GM23338 (cell line): ENCODE data around the gene LDLR. TPM values are rescaled to one million over a fixed set of nuclear protein-coding genes. Genes with fewer than 3 reads are reported as not detected.
A peak's percentile ranks its signal among the peaks of the same experiment; 100 is the strongest.

ENCODE experiments used
- ATAC-seq: fragments of 200-7000 bp; cut with Tn5 transposase; 3 replicates; pipeline ENCODE4 v1.9.1; 2020
- DNase-seq: peaks from one replicate; pipeline ENCODE4 v3.0.0-alpha.2; 2015; ENCODE audit warnings: low spot score
- H2AFZ ChIP-seq: fragments of 200-600 bp; sonication (generic); 2 replicates; pipeline ENCODE4 v1.8.0; 2016; ENCODE audit warnings: antibody characterized with exemption, mild to moderate bottlenecking, moderate library complexity
- H3F3A ChIP-seq: fragments of 200-600 bp; sonication (generic); replicated peaks from 2 replicates; pipeline ENCODE4 v1.8.0; 2017; ENCODE audit warnings: antibody characterized with exemption, mixed run types, low read depth
- H3K27ac ChIP-seq: fragments of 200-600 bp; sonication (generic); 2 replicates; pipeline ENCODE4 v1.6.1; 2016; ENCODE audit warnings: low read depth
- H3K27me3 ChIP-seq: fragments of 200-600 bp; sonication (generic); 2 replicates; pipeline ENCODE4 v1.8.0; 2016; ENCODE audit warnings: mild to moderate bottlenecking, mixed run types, moderate library complexity; ENCODE audit not compliant: insufficient read depth
- H3K36me3 ChIP-seq: fragments of 200-600 bp; sonication (generic); 2 replicates; pipeline ENCODE4 v1.8.0; 2016; ENCODE audit warnings: mild to moderate bottlenecking; ENCODE audit not compliant: insufficient read depth
- H3K4me1 ChIP-seq: fragments of 200-600 bp; sonication (generic); 2 replicates; pipeline ENCODE4 v1.8.0; 2016; ENCODE audit warnings: mild to moderate bottlenecking, moderate library complexity; ENCODE audit not compliant: insufficient read depth
- H3K4me2 ChIP-seq: fragments of 200-600 bp; sonication (generic); 2 replicates; pipeline ENCODE4 v1.7.1; 2017; ENCODE audit warnings: mixed run types
- H3K4me3 ChIP-seq: fragments of 200-600 bp; sonication (generic); 2 replicates; pipeline ENCODE4 v1.6.1; 2016; ENCODE audit warnings: mixed run types
- H3K79me2 ChIP-seq: fragments of 200-600 bp; sonication (generic); replicated peaks from 2 replicates; pipeline ENCODE4 v1.8.0; 2017; ENCODE audit warnings: mild to moderate bottlenecking; ENCODE audit not compliant: insufficient read depth
- H3K9me2 ChIP-seq: fragments of 200-600 bp; sonication (generic); 2 replicates; pipeline ENCODE4 v1.8.0; 2017; ENCODE audit not compliant: insufficient read depth
- H4K20me1 ChIP-seq: fragments of 200-600 bp; sonication (generic); replicated peaks from 2 replicates; pipeline ENCODE4 v1.8.0; 2017; ENCODE audit warnings: mild to moderate bottlenecking; ENCODE audit not compliant: insufficient read depth
- H3K27ac Mint-ChIP-seq: 2 replicates; pipeline ENCODE4 v1.8.0; 2020; ENCODE audit warnings: inconsistent platforms, mild to moderate bottlenecking, moderate library complexity, mixed read lengths
- H3K27me3 Mint-ChIP-seq: 3 replicates; pipeline ENCODE4 v1.8.0; 2022; ENCODE audit warnings: low read depth, mild to moderate bottlenecking, moderate library complexity, mixed read lengths, inconsistent platforms; ENCODE audit not compliant: insufficient read depth, poor library complexity
- H3K36me3 Mint-ChIP-seq: 3 replicates; pipeline ENCODE4 v1.8.0; 2021; ENCODE audit warnings: low read depth, mild to moderate bottlenecking, inconsistent platforms, moderate library complexity, mixed read lengths
- H3K4me1 Mint-ChIP-seq: 3 replicates; pipeline ENCODE4 v1.8.0; 2020; ENCODE audit warnings: mild to moderate bottlenecking, inconsistent platforms, mixed read lengths
- H3K4me3 Mint-ChIP-seq: 3 replicates; pipeline ENCODE4 v1.8.0; 2021; ENCODE audit warnings: moderate library complexity, mild to moderate bottlenecking, inconsistent platforms, mixed read lengths
- H3K9me3 Mint-ChIP-seq: 3 replicates; pipeline ENCODE4 v1.8.0; 2020; ENCODE audit warnings: moderate library complexity, mild to moderate bottlenecking, inconsistent platforms, mixed read lengths
- CREB1 ChIP-seq: fragments of 250-450 bp; sonication (Bioruptor Pico); IDR thresholded peaks from 2 replicates; pipeline ENCODE4 v1.5.0; 2020; ENCODE audit warnings: low read depth, mild to moderate bottlenecking, moderate library complexity
- CTCF ChIP-seq, 2 experiments: fragments of 200-600 bp in 1 of 2; sonication (generic) in 1 of 2; conservative IDR thresholded peaks; 2 replicates each; pipeline versions ENCODE4 v1.5.1 to v1.6.1; 2016 to 2017; ENCODE audit warnings: antibody characterized with exemption in 2 of 2, low read depth in 2 of 2, mild to moderate bottlenecking in 2 of 2, moderate library complexity in 1 of 2
- EZH2 ChIP-seq: fragments of 200-600 bp; sonication (generic); IDR thresholded peaks from one replicate; pipeline ENCODE4 v1.8.0; 2017; ENCODE audit warnings: antibody characterized with exemption, mild to moderate bottlenecking, low read depth; ENCODE audit not compliant: unreplicated experiment
- EZH2phosphoT487 ChIP-seq: fragments of 200-600 bp; sonication (generic); IDR thresholded peaks from one replicate; pipeline ENCODE4 v1.8.1; 2018; ENCODE audit warnings: antibody characterized with exemption; ENCODE audit not compliant: unreplicated experiment
- JUNB ChIP-seq: IDR thresholded peaks from one replicate; pipeline ENCODE4 v1.6.1; 2016; ENCODE audit warnings: antibody characterized with exemption; ENCODE audit not compliant: unreplicated experiment
- NANOG ChIP-seq: IDR thresholded peaks from 2 replicates; pipeline ENCODE4 v1.6.1; 2016; ENCODE audit warnings: antibody characterized with exemption, borderline replicate concordance
- POLR2AphosphoS5 ChIP-seq: IDR thresholded peaks from 2 replicates; pipeline ENCODE4 v1.6.1; 2016; ENCODE audit warnings: antibody characterized with exemption, low read depth
- STAT1 ChIP-seq: IDR thresholded peaks from one replicate; pipeline ENCODE4 v1.6.1; 2016; ENCODE audit warnings: antibody characterized with exemption; ENCODE audit not compliant: unreplicated experiment
- ZNF114 ChIP-seq: fragments of 250-450 bp; sonication (Bioruptor Pico); IDR thresholded peaks from 2 replicates; pipeline ENCODE4 v1.5.0; 2020; ENCODE audit warnings: mild to moderate bottlenecking, moderate library complexity
- ZNF331 ChIP-seq: fragments of 250-450 bp; sonication (Bioruptor Pico); IDR thresholded peaks from 2 replicates; pipeline ENCODE4 v1.5.0; 2020; ENCODE audit warnings: low read depth, mild to moderate bottlenecking, moderate library complexity
- polyA plus RNA-seq: library from polyadenylated mRNA; unstranded; fragments of >200 nt; fragmentation: Nextera tagmentation; extraction: Ambion mirVana; gene quantifications from 2 replicates; pipeline ENCODE4 v1.2.1, GENCODE V29; 2016
- total RNA-seq: library from RNA; depleted of rRNA; stranded (reverse); fragments of >200 nt; shearing (Covaris generic); gene quantifications from 2 replicates; pipeline ENCODE4 v1.2.3, GENCODE V29; 2014
- TF ChIP-seq, protein P1 (sequence below): IDR thresholded peaks from 2 replicates; pipeline ENCODE4 v1.6.1; 2016; ENCODE audit warnings: antibody characterized with exemption
- TF ChIP-seq, protein P2 (sequence below): fragments of 250-450 bp; sonication (Bioruptor Pico); IDR thresholded peaks from 2 replicates; pipeline ENCODE4 v1.5.0; 2020; ENCODE audit warnings: mild to moderate bottlenecking, moderate library complexity
- TF ChIP-seq, protein P3 (sequence below): IDR thresholded peaks from one replicate; pipeline ENCODE4 v1.6.1; 2018; ENCODE audit warnings: antibody characterized with exemption; ENCODE audit not compliant: unreplicated experiment

The LDLR gene
- total and polyA plus RNA-seq, 2 experiments from 2014 or later: 57.6 to 180 TPM

DNA sequence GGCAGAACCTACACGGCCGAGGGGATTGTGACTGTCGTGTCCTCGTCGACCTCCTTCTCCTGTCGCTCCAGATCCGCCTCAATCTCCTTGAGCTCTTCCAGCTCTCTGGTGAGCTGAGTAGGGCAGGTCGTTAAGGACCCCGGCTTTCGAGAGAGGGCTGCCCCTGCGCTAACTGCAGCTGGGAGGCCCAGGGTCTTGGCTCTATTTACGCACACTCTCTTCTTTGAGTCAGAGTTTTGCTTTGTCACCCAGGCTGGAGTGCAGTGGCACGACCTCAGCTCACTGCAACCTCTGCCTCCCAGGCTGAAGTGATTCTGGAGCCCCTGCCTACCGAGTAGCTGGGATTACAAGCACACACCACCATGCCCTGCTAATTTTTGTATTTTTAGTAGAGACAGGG is 58.7 kb downstream of the LDLR start (continued):
- no peak for TF ChIP-seq CTCF (conservative IDR thresholded peaks at IDR 0.05; ENCODE audit: low read depth in 2 of 2)

- 0 out of 2 replicates have a peak overlapping the region, but pooled peaks have one; percentile 66 for H3K27ac ChIP-seq
- no peaks in the 10 kb centered on the region for H3K27me3 ChIP-seq
- peaks cover 46% of the 10 kb centered on the region for H3K36me3 Mint-ChIP-seq
- no peak overlapping the region for H3K4me2 ChIP-seq
- H3K4me1 Mint-ChIP-seq: peaks cover 8% of the 10 kb centered on the region
- H3K9me2 ChIP-seq: no peaks in the 10 kb centered on the region
- H3K79me2 ChIP-seq: peaks cover 36% of the 10 kb centered on the region
- no peaks in the 10 kb centered on the region; the same call in 1 of the 2 replicates for H4K20me1 ChIP-seq
- H2AFZ ChIP-seq: no peak overlapping the region
- ATAC-seq (no peak), DNase-seq (no peak)
- peaks cover 14% of the 10 kb centered on the region for H3K27me3 Mint-ChIP-seq
- H3K9me3 Mint-ChIP-seq: no peaks in the 10 kb centered on the region; the same call in 1 of the 3 replicates
- H3K27ac Mint-ChIP-seq: no peak overlapping the region
- H3K4me1 ChIP-seq: peaks cover 8% of the 10 kb centered on the region; the same call in 1 of the 2 replicates
- peaks cover 4% of the 10 kb centered on the region; the same call in 1 of the 2 replicates for H3K36me3 ChIP-seq
- H3K4me3 ChIP-seq: no peak overlapping the region
- 0 out of 2 replicates have a peak, but pooled peaks cover 3% of the 10 kb centered on the region for H3F3A ChIP-seq
- H3K4me3 Mint-ChIP-seq: no peak overlapping the region
- TF ChIP-seq, protein P1, sequence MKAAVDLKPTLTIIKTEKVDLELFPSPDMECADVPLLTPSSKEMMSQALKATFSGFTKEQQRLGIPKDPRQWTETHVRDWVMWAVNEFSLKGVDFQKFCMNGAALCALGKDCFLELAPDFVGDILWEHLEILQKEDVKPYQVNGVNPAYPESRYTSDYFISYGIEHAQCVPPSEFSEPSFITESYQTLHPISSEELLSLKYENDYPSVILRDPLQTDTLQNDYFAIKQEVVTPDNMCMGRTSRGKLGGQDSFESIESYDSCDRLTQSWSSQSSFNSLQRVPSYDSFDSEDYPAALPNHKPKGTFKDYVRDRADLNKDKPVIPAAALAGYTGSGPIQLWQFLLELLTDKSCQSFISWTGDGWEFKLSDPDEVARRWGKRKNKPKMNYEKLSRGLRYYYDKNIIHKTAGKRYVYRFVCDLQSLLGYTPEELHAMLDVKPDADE: no peak
- TF ChIP-seq JUNB (no peak), ZNF331 (CRISPR knock-in tag) (no peak), STAT1 (no peak), NANOG (no peak), ZNF114 (no peak), EZH2 (no peak), EZH2phosphoT487 (no peak), POLR2AphosphoS5 (no peak), CREB1 (CRISPR knock-in tag) (no peak)
- TF ChIP-seq, protein P2, sequence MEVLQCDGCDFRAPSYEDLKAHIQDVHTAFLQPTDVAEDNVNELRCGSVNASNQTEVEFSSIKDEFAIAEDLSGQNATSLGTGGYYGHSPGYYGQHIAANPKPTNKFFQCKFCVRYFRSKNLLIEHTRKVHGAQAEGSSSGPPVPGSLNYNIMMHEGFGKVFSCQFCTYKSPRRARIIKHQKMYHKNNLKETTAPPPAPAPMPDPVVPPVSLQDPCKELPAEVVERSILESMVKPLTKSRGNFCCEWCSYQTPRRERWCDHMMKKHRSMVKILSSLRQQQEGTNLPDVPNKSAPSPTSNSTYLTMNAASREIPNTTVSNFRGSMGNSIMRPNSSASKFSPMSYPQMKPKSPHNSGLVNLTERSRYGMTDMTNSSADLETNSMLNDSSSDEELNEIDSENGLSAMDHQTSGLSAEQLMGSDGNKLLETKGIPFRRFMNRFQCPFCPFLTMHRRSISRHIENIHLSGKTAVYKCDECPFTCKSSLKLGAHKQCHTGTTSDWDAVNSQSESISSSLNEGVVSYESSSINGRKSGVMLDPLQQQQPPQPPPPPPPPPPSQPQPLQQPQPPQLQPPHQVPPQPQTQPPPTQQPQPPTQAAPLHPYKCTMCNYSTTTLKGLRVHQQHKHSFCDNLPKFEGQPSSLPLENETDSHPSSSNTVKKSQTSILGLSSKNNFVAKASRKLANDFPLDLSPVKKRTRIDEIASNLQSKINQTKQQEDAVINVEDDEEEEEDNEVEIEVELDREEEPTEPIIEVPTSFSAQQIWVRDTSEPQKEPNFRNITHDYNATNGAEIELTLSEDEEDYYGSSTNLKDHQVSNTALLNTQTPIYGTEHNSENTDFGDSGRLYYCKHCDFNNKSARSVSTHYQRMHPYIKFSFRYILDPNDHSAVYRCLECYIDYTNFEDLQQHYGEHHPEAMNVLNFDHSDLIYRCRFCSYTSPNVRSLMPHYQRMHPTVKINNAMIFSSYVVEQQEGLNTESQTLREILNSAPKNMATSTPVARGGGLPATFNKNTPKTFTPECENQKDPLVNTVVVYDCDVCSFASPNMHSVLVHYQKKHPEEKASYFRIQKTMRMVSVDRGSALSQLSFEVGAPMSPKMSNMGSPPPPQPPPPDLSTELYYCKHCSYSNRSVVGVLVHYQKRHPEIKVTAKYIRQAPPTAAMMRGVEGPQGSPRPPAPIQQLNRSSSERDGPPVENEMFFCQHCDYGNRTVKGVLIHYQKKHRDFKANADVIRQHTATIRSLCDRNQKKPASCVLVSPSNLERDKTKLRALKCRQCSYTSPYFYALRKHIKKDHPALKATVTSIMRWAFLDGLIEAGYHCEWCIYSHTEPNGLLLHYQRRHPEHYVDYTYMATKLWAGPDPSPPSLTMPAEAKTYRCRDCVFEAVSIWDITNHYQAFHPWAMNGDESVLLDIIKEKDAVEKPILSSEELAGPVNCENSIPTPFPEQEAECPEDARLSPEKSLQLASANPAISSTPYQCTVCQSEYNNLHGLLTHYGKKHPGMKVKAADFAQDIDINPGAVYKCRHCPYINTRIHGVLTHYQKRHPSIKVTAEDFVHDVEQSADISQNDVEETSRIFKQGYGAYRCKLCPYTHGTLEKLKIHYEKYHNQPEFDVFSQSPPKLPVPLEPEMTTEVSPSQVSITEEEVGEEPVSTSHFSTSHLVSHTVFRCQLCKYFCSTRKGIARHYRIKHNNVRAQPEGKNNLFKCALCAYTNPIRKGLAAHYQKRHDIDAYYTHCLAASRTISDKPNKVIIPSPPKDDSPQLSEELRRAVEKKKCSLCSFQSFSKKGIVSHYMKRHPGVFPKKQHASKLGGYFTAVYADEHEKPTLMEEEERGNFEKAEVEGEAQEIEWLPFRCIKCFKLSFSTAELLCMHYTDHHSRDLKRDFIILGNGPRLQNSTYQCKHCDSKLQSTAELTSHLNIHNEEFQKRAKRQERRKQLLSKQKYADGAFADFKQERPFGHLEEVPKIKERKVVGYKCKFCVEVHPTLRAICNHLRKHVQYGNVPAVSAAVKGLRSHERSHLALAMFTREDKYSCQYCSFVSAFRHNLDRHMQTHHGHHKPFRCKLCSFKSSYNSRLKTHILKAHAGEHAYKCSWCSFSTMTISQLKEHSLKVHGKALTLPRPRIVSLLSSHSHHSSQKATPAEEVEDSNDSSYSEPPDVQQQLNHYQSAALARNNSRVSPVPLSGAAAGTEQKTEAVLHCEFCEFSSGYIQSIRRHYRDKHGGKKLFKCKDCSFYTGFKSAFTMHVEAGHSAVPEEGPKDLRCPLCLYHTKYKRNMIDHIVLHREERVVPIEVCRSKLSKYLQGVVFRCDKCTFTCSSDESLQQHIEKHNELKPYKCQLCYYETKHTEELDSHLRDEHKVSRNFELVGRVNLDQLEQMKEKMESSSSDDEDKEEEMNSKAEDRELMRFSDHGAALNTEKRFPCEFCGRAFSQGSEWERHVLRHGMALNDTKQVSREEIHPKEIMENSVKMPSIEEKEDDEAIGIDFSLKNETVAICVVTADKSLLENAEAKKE: no peak
- TF ChIP-seq, protein P3, sequence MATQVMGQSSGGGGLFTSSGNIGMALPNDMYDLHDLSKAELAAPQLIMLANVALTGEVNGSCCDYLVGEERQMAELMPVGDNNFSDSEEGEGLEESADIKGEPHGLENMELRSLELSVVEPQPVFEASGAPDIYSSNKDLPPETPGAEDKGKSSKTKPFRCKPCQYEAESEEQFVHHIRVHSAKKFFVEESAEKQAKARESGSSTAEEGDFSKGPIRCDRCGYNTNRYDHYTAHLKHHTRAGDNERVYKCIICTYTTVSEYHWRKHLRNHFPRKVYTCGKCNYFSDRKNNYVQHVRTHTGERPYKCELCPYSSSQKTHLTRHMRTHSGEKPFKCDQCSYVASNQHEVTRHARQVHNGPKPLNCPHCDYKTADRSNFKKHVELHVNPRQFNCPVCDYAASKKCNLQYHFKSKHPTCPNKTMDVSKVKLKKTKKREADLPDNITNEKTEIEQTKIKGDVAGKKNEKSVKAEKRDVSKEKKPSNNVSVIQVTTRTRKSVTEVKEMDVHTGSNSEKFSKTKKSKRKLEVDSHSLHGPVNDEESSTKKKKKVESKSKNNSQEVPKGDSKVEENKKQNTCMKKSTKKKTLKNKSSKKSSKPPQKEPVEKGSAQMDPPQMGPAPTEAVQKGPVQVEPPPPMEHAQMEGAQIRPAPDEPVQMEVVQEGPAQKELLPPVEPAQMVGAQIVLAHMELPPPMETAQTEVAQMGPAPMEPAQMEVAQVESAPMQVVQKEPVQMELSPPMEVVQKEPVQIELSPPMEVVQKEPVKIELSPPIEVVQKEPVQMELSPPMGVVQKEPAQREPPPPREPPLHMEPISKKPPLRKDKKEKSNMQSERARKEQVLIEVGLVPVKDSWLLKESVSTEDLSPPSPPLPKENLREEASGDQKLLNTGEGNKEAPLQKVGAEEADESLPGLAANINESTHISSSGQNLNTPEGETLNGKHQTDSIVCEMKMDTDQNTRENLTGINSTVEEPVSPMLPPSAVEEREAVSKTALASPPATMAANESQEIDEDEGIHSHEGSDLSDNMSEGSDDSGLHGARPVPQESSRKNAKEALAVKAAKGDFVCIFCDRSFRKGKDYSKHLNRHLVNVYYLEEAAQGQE: no peak
Measured at GRCh38 chr19:11151181-11151580, 61.9 kb downstream of the LDLR start.
